ENCODE data around the gene RAB13. TPM values are rescaled to one million over a fixed set of nuclear protein-coding genes. Genes with fewer than 3 reads are reported as not detected.
A peak's percentile ranks its signal among the peaks of the same experiment; 100 is the strongest.

Gene RAB13
- total RNA-seq, 1 experiment from 2014 or later: 122 TPM

DNA sequence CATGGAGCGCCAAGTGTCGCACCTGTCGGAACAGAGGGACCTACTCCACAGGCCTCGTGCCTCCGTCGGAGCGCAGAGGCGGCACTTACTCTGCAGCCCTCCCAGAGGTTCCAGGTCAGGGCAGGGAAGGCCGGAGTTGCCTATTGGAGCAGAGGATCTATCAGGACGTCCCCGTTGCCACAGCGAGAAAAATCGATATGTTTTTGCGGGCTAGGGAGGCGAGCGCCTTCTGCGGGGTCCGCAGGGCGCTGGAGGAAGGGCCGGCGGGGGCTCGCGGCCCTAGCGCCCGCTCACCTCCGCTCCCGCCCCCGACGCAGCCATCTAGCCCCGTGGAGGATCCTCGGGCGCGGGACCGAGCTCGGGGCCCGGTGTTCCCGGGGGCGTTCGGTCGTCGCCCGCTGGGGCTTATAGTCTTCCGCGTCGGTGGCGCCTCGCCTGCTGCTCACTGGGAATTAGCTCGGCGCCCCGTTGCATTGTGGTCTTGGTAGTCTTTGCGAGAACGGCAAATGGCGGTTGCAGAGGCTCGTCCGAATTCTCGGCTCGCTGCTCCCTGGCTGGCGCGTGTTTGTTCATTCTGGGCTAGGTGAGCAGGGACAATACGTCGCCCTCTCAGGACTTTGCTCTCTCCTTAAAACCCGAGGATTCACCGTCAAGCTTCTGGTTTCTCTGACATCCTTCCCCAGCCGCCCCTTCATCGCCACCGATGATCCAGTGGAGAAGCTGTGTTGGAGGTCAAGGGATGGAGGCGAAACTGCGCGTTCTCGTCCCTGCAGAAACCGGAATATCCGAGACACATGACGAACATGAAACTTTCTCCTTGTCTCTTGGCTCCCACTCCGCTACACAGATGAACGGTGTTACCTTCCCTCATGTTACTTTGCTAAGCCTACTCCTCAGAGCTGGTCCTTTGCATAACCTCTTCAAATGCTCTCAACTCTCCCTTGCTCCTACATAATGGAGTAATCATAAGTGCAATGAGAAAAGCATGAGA is 8.6 kb downstream of the RAB13 start, which contains the start of gene JTB:
TSS of gene JTB (minus strand) at position 425 of the 991 bp plus-strand sequence. CDS start at position 3, 422 bp downstream.
- H3K23ac ChIP-seq (ENCODE audit: insufficient read length, low read depth, low read length): no peak within 1 kb of the TSS
- H3T11ph ChIP-seq (ENCODE audit: low read length): no peak within 1 kb of the TSS
- no peaks in the 10 kb centered on the region for H3K79me1 ChIP-seq (ENCODE audit: insufficient read depth, low read depth, low read length, poor library complexity, severe bottlenecking)
- no peak within 1 kb of the TSS for H2BK20ac ChIP-seq (ENCODE audit: low read depth, low read length, poor library complexity, severe bottlenecking)
- H3K23me2 ChIP-seq (ENCODE audit: insufficient read length, low read depth, low read length, poor library complexity, severe bottlenecking): peaks cover 9% of the 10 kb centered on the region
- peak within 1 kb of the TSS; percentile 95 to 99 for H3K4me3 Mint-ChIP-seq
- peaks cover 27 to 70% (median 60%) of the 10 kb centered on the region in 3 experiments for H3K36me3 Mint-ChIP-seq (ENCODE audit: insufficient read depth in 1 of 3, low read depth in 3 of 3)
- no peak within 1 kb of the TSS for H4K5ac ChIP-seq (ENCODE audit: insufficient read length, low read depth, low read length)
- no peaks in the 10 kb centered on the region for H4K20me1 ChIP-seq (ENCODE audit: control insufficient read depth, insufficient read depth, insufficient read length)
- H3K9me3 ChIP-seq (ENCODE audit: control insufficient read depth, low read depth, low read length): no peaks in the 10 kb centered on the region
- no peak within 1 kb of the TSS for H2AFZ ChIP-seq (ENCODE audit: low read length)
- no peak within 1 kb of the TSS for H3K18ac ChIP-seq (ENCODE audit: insufficient read length, low read depth, low read length)
- no peak within 1 kb of the TSS for H4K91ac ChIP-seq (ENCODE audit: insufficient read length, low read depth, low read length)
- H3K27me3 Mint-ChIP-seq (ENCODE audit: low read depth): no peaks in the 10 kb centered on the region
- H3K4me2 ChIP-seq (ENCODE audit: insufficient read depth, insufficient read length, low read length): peak within 1 kb of the TSS; percentile 94
- no peak within 1 kb of the TSS for H3K27ac ChIP-seq (ENCODE audit: insufficient read length, low read depth, low read length)
- TF ChIP-seq, protein P1, sequence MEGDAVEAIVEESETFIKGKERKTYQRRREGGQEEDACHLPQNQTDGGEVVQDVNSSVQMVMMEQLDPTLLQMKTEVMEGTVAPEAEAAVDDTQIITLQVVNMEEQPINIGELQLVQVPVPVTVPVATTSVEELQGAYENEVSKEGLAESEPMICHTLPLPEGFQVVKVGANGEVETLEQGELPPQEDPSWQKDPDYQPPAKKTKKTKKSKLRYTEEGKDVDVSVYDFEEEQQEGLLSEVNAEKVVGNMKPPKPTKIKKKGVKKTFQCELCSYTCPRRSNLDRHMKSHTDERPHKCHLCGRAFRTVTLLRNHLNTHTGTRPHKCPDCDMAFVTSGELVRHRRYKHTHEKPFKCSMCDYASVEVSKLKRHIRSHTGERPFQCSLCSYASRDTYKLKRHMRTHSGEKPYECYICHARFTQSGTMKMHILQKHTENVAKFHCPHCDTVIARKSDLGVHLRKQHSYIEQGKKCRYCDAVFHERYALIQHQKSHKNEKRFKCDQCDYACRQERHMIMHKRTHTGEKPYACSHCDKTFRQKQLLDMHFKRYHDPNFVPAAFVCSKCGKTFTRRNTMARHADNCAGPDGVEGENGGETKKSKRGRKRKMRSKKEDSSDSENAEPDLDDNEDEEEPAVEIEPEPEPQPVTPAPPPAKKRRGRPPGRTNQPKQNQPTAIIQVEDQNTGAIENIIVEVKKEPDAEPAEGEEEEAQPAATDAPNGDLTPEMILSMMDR (conservative IDR thresholded peaks at IDR 0.05): no peak
- H3K4ac ChIP-seq (ENCODE audit: low read depth, low read length): no peak within 1 kb of the TSS
- H3K27ac Mint-ChIP-seq: peak within 1 kb of the TSS; percentile 91 to 99 (median 98)
- H4K8ac ChIP-seq (replicated peaks; ENCODE audit: insufficient read length, low read depth, low read length): no peak within 1 kb of the TSS
- WGBS (ENCODE audit: extremely low coverage, insufficient read length, low lambda C conversion rate): no CpG with 5 or more reads among the region's 75 CpGs
- H3K4me1 Mint-ChIP-seq: peaks cover 19 to 29% of the 10 kb centered on the region in 2 experiments
- H3K79me2 ChIP-seq (ENCODE audit: insufficient read depth, low read length): no peaks in the 10 kb centered on the region
- H3K4me1 ChIP-seq (ENCODE audit: insufficient read depth, low read length): no peaks in the 10 kb centered on the region
- H2AK5ac ChIP-seq (ENCODE audit: insufficient read length, low read length): no peak within 1 kb of the TSS
- H3K27me3 ChIP-seq (ENCODE audit: insufficient read depth, low read length): no peaks in the 10 kb centered on the region
- DNase-seq: peak; percentile 82
- H3K56ac ChIP-seq (ENCODE audit: insufficient read length, low read depth, low read length): no peak within 1 kb of the TSS
- H3K9ac ChIP-seq (ENCODE audit: extremely low read depth, insufficient read length, low read length): peak within 1 kb of the TSS; percentile 82
- no peak within 1 kb of the TSS for H2BK5ac ChIP-seq (ENCODE audit: insufficient read length, low read length)
- H3K9me3 Mint-ChIP-seq: no peaks in the 10 kb centered on the region
- H3K14ac ChIP-seq (ENCODE audit: insufficient read depth, low read length): peak within 1 kb of the TSS; percentile 17
- H2BK12ac ChIP-seq (ENCODE audit: insufficient read length, low read depth, low read length): no peak within 1 kb of the TSS
- H2BK120ac ChIP-seq (ENCODE audit: low read depth, low read length, poor library complexity, severe bottlenecking): no peak within 1 kb of the TSS
- no peak within 1 kb of the TSS for H2BK15ac ChIP-seq (ENCODE audit: low read depth, low read length)

All from H9 (cell line).